22Rv1 (cell line): ENCODE measurements around the gene XKR8.
"Not testable (repeated sequence)": the region's sequence is repeated elsewhere in the genome, so short reads cannot be mapped to it uniquely, and the experiment has no call there.

ENCODE experiments used
- H3K27ac ChIP-seq: fragments of 450-650 bp; 2 replicates; pipeline ENCODE4 v1.5.1; 2017
- ZFX ChIP-seq: fragments of 450-650 bp; IDR thresholded peaks from 2 replicates; pipeline ENCODE4 v1.6.1; 2017; ENCODE audit warnings: antibody characterized with exemption, borderline replicate concordance
- TF ChIP-seq, protein P1 (sequence below): fragments of 450-650 bp; IDR thresholded peaks from 2 replicates; pipeline ENCODE4 v1.5.1; 2017; ENCODE audit warnings: mild to moderate bottlenecking

The XKR8 gene

DNA sequence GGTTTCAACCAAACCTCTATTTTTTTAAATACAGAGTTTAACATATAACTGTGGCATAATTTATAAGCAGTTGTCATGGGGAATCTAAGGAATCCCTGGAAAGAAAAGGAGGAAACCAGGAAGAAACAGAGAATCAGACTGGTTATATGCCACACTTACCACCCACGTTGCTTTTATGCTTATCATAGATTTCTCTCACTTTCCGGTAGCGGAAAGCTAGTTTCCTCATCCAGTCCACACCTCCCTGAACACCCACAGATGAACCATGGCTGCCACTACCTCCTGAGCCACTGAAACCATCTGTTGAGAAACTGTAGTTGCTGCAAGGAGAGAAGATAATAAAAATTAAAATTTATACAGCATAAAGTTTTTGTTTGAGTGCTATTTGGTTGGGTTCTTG, 33.5 kb downstream of the XKR8 start:
- H3K27ac ChIP-seq = no peak overlapping the region
- TF ChIP-seq ZFX = no peak

GRCh38 chr1:27994060-27994459, 34.3 kb downstream of the XKR8 start:
- no peak for TF ChIP-seq ZFX
- TF ChIP-seq, protein P1, sequence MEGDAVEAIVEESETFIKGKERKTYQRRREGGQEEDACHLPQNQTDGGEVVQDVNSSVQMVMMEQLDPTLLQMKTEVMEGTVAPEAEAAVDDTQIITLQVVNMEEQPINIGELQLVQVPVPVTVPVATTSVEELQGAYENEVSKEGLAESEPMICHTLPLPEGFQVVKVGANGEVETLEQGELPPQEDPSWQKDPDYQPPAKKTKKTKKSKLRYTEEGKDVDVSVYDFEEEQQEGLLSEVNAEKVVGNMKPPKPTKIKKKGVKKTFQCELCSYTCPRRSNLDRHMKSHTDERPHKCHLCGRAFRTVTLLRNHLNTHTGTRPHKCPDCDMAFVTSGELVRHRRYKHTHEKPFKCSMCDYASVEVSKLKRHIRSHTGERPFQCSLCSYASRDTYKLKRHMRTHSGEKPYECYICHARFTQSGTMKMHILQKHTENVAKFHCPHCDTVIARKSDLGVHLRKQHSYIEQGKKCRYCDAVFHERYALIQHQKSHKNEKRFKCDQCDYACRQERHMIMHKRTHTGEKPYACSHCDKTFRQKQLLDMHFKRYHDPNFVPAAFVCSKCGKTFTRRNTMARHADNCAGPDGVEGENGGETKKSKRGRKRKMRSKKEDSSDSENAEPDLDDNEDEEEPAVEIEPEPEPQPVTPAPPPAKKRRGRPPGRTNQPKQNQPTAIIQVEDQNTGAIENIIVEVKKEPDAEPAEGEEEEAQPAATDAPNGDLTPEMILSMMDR = no peak
- H3K27ac ChIP-seq = no peak overlapping the region

DNA sequence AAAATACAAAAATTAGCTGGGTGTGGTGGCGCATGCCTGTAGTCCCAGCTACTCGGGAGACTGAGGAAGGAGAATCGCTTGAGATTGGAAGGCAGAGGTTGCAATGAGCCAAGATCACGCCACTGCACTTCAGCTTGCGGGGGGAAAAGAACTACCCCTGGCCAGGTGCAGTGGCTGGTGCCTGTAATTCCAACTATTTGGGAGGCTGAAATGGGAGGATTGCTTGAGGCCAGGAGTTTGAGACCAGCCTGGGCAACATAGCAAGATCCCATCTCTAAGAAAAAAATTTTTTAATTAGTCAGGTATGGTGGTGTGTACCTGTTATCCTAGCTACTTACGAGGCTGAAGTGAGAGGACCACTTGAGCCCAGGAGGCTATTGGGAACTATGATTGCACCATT, 34.8 kb downstream of the XKR8 start:
- H3K27ac ChIP-seq = not testable (repeated sequence)

DNA sequence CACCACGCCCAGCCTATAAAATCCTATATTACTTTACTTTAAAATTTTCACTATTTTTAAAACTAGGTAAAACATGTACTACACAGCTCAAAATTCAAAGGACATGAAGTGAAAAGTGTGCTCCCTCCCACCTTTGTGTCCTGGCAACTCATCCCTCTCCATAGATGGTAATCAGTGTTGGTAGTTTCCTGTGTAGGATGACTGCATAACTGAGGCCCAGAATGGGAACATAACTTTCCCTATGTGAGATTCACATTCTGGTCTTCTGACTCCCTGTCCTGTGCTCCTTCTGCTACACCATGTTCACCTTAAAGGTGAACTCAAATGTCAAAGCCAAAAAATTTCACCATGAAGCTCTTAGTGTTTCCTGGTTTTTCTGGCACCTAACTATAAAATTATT, 39.3 kb downstream of the XKR8 start:
- TF ChIP-seq ZFX = no peak
- TF ChIP-seq, protein P1 = no peak
- H3K27ac ChIP-seq = no peak overlapping the region

GRCh38 chr1:28002600-28002999, 42.8 kb downstream of the XKR8 start:
- H3K27ac ChIP-seq = no peak overlapping the region
- TF ChIP-seq ZFX = no peak
- TF ChIP-seq, protein P1 = no peak

GRCh38 chr1:28003117-28003516, 43.3 kb downstream of the XKR8 start:
- H3K27ac ChIP-seq = not testable (repeated sequence)

DNA sequence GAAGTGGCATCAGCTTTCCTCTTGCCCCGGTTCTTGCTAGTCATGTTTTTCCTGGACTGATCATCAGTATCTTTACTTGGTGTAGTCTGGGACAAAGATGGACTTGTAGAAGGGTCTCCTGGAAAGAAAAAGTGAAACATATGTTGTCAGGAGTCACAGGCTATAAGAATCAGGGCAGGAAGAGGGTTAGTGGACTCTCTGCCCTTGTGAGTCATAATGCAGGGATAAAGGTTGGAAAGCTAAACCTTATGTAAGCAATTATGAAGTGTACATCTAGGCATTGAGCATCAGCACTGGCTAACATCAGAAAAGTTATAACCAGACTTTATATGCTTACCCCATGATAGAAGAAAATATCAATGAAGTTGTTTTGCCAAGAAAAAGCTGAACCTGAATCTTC, 51.2 kb downstream of the XKR8 start:
- H3K27ac ChIP-seq = no peak overlapping the region
- TF ChIP-seq, protein P1 = no peak
- no peak for TF ChIP-seq ZFX
